22Rv1 (cell line): ENCODE data around the gene ESPL1.

Source experiments
- H3K27ac ChIP-seq: fragments of 450-650 bp; 2 replicates; pipeline ENCODE4 v1.5.1; 2017
- ZFX ChIP-seq: fragments of 450-650 bp; IDR thresholded peaks from 2 replicates; pipeline ENCODE4 v1.6.1; 2017; ENCODE audit warnings: antibody characterized with exemption, borderline replicate concordance
- TF ChIP-seq, protein P1 (sequence below): fragments of 450-650 bp; IDR thresholded peaks from 2 replicates; pipeline ENCODE4 v1.5.1; 2017; ENCODE audit warnings: mild to moderate bottlenecking

Gene ESPL1

GRCh38 chr12:53333289-53333688 is 65.2 kb downstream of the ESPL1 start:
- TF ChIP-seq, protein P1, sequence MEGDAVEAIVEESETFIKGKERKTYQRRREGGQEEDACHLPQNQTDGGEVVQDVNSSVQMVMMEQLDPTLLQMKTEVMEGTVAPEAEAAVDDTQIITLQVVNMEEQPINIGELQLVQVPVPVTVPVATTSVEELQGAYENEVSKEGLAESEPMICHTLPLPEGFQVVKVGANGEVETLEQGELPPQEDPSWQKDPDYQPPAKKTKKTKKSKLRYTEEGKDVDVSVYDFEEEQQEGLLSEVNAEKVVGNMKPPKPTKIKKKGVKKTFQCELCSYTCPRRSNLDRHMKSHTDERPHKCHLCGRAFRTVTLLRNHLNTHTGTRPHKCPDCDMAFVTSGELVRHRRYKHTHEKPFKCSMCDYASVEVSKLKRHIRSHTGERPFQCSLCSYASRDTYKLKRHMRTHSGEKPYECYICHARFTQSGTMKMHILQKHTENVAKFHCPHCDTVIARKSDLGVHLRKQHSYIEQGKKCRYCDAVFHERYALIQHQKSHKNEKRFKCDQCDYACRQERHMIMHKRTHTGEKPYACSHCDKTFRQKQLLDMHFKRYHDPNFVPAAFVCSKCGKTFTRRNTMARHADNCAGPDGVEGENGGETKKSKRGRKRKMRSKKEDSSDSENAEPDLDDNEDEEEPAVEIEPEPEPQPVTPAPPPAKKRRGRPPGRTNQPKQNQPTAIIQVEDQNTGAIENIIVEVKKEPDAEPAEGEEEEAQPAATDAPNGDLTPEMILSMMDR, result no peak
- TF ChIP-seq ZFX, result no peak

GRCh38 chr12:53333845-53334244 is 65.7 kb downstream of the ESPL1 start:
- TF ChIP-seq, protein P1, result no peak
- no peak for TF ChIP-seq ZFX

More at GRCh38 chr12:53333289-53333688, 65.2 kb downstream of the ESPL1 start:
- H3K27ac ChIP-seq, result no peak overlapping the region

GRCh38 chr12:53334822-53335221 is 66.7 kb downstream of the ESPL1 start:
- no peak overlapping the region for H3K27ac ChIP-seq
- TF ChIP-seq ZFX, result no peak

More at GRCh38 chr12:53333845-53334244, 65.7 kb downstream of the ESPL1 start:
- H3K27ac ChIP-seq, result no peak overlapping the region

GRCh38 chr12:53336181-53336681 is 68.1 kb downstream of the ESPL1 start, which contains the start of gene SP7:
Gene SP7, minus strand, starts transcription at chr12:53336354. Its CDS starts 708 bp downstream, at chr12:53335646.
- no peak within 1 kb of the TSS for H3K27ac ChIP-seq
- TF ChIP-seq, protein P1, result no peak
- TF ChIP-seq ZFX, result no peak

DNA sequence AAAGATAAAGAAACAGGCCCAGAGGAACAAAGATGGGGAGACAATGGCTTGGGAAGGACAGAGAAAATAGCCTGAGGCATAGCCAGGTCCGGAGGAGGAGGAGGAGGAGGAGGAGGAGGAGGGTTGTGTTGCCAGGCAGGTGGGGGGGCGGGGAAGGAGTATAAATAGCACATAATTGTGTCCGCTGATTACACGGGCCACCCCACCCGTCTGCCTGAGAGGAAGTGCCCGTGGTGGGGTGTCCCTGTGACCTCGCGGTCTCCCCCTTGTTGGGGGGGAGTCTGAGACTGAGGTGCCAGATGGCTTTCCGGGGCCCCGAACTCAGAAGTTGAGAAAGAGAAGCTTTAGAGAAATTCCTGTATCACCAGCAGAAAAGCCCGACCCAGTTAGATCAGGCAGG is 69.9 kb downstream of the ESPL1 start:
- H3K27ac ChIP-seq, result no peak overlapping the region
- TF ChIP-seq ZFX, result no peak
- TF ChIP-seq, protein P1, result no peak

GRCh38 chr12:53338916-53339315 is 70.8 kb downstream of the ESPL1 start:
- TF ChIP-seq ZFX, result no peak
- no peak overlapping the region for H3K27ac ChIP-seq

GRCh38 chr12:53340398-53340797 is 72.3 kb downstream of the ESPL1 start:
- no peak for TF ChIP-seq ZFX
- TF ChIP-seq, protein P1, result no peak
- H3K27ac ChIP-seq, result no peak overlapping the region
